Sigmoid colon (tissue), 7 donors: ENCODE results near the gene ACLY. TPM values are rescaled to one million over a fixed set of nuclear protein-coding genes. Genes with fewer than 3 reads are reported as not detected.

Source experiments
- DNase-seq: peaks from one replicate; pipeline ENCODE4 v3.0.0-alpha.2; 2019
- H3K27ac ChIP-seq, 4 donors: fragments of 200-600 bp; sonication (generic); one replicate each; pipeline ENCODE4 v1.5.1; 2016 to 2019; ENCODE audit warnings: mild to moderate bottlenecking in 1 of 4
- H3K27me3 ChIP-seq, 3 donors: fragments of 200-600 bp; sonication (generic); one replicate each; pipeline ENCODE4 v1.5.1; 2019; ENCODE audit warnings: mild to moderate bottlenecking in 1 of 3
- H3K36me3 ChIP-seq, 4 donors: fragments of 200-600 bp; sonication (generic); one replicate each; pipeline ENCODE4 v1.5.1; 2016 to 2019
- H3K4me1 ChIP-seq, 4 donors: fragments of 200-600 bp; sonication (generic); one replicate each; pipeline ENCODE4 v1.5.1; 2017 to 2019
- H3K4me3 ChIP-seq, 4 donors: fragments of 200-600 bp; sonication (generic); one replicate each; pipeline ENCODE4 v1.5.1; 2017 to 2019; ENCODE audit warnings: mild to moderate bottlenecking in 2 of 4, moderate library complexity in 1 of 4
- H3K9me3 ChIP-seq, 4 donors: fragments of 200-600 bp in 3 of 4; sonication (generic) in 3 of 4; one replicate each; pipeline versions ENCODE4 v1.5.1 to v1.6.1; 2013 to 2019
- EP300 ChIP-seq, 4 donors: sonication (generic); formaldehyde crosslinking; IDR thresholded peaks; one replicate each; pipeline ENCODE4 v1.6.1; 2017; ENCODE audit warnings: antibody characterized with exemption in 4 of 4
- POLR2A ChIP-seq, 2 donors: fragments of 450-650 bp; IDR thresholded peaks; one replicate each; pipeline ENCODE4 v1.6.1; 2016; ENCODE audit warnings: antibody characterized with exemption in 2 of 2, mild to moderate bottlenecking in 2 of 2, moderate library complexity in 2 of 2
- POLR2AphosphoS5 ChIP-seq, 4 donors: sonication (generic); formaldehyde crosslinking; IDR thresholded peaks; one replicate each; pipeline ENCODE4 v1.6.1; 2017; ENCODE audit warnings: antibody characterized with exemption in 4 of 4
- WGBS, 2 donors: extraction: QIAGEN DNeasy Blood & Tissue Kit; methylation state at CpG; one replicate each; pipeline ENCODE4 v1.1.7; 2013; 5-methylcytosine and 5-hydroxymethylcytosine counted together
- intact Hi-C: fragments of 100-400 bp; cut with DNase I; formaldehyde crosslinking; loops from one replicate; pipeline ENCODE4 v1.15.1; 2023
- polyA plus RNA-seq, 3 donors: library from polyadenylated mRNA; stranded (reverse); fragments of 200-250 nt; gene quantifications; one replicate each; pipeline ENCODE4 v1.2.3, GENCODE V29; 2013
- total RNA-seq, 4 donors: library from RNA; depleted of rRNA; stranded (reverse); fragments of >200 nt; gene quantifications; one replicate each; pipeline ENCODE4 v1.1.0, GENCODE V29; 2016
- TF ChIP-seq, protein P1 (sequence below), 4 experiments: fragments of 450-650 bp in 3 of 4; fragments of 200-600 bp in 1 of 4; IDR thresholded peaks; one replicate each; pipeline ENCODE4 v1.5.1; 2016 to 2019; ENCODE audit warnings: antibody characterized with exemption in 4 of 4, mild to moderate bottlenecking in 3 of 4, moderate library complexity in 2 of 4
- donor health status: healthy with polysubstance abuse.
- donor health status: Bipolar disorder and iron deficiency.
- donor health status: healthy.

ACLY gene
- total and polyA plus RNA-seq, 7 donors = 27.0 to 56.2 (median 41.0) TPM

DNA sequence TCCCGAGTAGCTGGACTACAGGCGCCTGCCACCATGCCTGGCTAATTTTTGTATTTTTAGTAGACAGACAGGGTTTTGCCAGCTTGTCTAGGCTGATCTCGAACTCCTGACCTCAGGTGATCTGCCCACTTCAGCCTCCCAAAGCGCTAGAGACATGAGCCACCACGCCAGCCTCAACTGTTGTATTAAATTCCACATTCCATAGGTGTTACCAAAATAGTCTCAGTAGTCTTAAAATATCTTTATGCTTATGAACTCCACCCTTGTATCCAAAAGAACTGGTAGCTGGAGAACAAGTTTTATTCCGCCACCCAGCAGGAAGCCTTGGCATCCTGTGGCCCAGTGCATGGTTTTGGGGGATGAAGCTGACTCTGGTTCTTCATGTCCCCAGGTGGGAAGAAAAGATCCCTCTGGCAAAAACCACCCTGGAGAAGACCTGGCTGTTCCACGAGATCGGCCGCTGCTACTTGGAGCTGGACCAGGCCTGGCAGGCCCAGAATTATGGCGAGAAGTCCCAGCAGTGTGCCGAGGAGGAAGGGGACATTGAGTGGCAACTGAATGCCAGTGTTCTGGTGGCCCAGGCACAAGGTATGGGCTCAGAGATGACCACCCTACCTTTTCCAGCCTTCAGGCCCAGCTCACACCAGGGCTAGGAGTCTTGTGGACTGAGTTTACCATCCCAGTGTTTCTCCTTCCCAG lies 30.2 kb upstream of the ACLY start:
- no peak for DNase-seq
- TF ChIP-seq, protein P1, sequence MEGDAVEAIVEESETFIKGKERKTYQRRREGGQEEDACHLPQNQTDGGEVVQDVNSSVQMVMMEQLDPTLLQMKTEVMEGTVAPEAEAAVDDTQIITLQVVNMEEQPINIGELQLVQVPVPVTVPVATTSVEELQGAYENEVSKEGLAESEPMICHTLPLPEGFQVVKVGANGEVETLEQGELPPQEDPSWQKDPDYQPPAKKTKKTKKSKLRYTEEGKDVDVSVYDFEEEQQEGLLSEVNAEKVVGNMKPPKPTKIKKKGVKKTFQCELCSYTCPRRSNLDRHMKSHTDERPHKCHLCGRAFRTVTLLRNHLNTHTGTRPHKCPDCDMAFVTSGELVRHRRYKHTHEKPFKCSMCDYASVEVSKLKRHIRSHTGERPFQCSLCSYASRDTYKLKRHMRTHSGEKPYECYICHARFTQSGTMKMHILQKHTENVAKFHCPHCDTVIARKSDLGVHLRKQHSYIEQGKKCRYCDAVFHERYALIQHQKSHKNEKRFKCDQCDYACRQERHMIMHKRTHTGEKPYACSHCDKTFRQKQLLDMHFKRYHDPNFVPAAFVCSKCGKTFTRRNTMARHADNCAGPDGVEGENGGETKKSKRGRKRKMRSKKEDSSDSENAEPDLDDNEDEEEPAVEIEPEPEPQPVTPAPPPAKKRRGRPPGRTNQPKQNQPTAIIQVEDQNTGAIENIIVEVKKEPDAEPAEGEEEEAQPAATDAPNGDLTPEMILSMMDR (IDR thresholded peaks at IDR 0.05) = no peak
- no peak for TF ChIP-seq POLR2A (IDR thresholded peaks at IDR 0.05)
- TF ChIP-seq EP300 (IDR thresholded peaks at IDR 0.05) = no peak
- Histone ChIP-seq H3K36me3 (peaks cover 0 to under 1% (median 0%) of the 10 kb centered on the region in 4 donors), H3K9me3 (no peaks in the 10 kb centered on the region), H3K4me1 (no peaks in the 10 kb centered on the region), H3K4me3 (no peak overlapping the region), H3K27me3 (no peaks in the 10 kb centered on the region), H3K27ac (no peak overlapping the region)
- WGBS, 2 donors = 85 to 88% methylated on average over 11 of the region's 11 CpGs
- intact Hi-C loops = no loop called here

DNA sequence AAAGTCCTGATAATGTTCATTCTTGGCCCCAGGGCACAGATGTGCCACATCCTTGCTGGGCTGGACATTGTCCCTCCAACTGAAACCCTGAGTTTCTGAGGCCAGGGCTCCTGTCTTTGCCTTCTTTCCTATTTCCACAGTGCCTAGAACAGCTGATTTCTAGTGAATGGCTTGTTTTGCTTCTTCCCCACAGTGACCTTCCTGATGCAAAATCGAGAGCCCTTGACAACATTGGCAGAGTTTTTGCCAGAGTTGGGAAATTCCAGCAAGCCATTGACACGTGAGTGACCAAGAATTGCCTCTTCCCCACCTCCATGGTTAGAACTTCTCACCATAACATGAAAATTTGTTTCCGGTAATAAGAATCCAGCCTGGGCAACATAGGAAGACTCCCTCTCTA lies 26.2 kb upstream of the ACLY start:
- TF ChIP-seq, protein P1 (IDR thresholded peaks at IDR 0.05) = no peak
- no peak for TF ChIP-seq POLR2A (IDR thresholded peaks at IDR 0.05)
- no peak for TF ChIP-seq EP300 (IDR thresholded peaks at IDR 0.05)
- TF ChIP-seq POLR2AphosphoS5 (IDR thresholded peaks at IDR 0.05) = no peak
- intact Hi-C loops = no loop called here
- no peak for DNase-seq
- no peaks in the 10 kb centered on the region for H3K9me3 ChIP-seq
- 82 to 83% methylated on average over 3 of the region's 3 CpGs for WGBS, 2 donors
- no peak overlapping the region for H3K4me3 ChIP-seq
- no peaks in the 10 kb centered on the region for H3K4me1 ChIP-seq
- no peaks in the 10 kb centered on the region for H3K36me3 ChIP-seq
- no peaks in the 10 kb centered on the region for H3K27me3 ChIP-seq
- H3K27ac ChIP-seq = no peak overlapping the region

- no peak for DNase-seq
- intact Hi-C loops = no loop called here
- H3K27me3 ChIP-seq = no peaks in the 10 kb centered on the region
- no peaks in the 10 kb centered on the region for H3K4me1 ChIP-seq
- no peak for TF ChIP-seq EP300 (IDR thresholded peaks at IDR 0.05)
- TF ChIP-seq, protein P1 (IDR thresholded peaks at IDR 0.05) = no peak
- no peak for TF ChIP-seq POLR2A (IDR thresholded peaks at IDR 0.05)
- no peak for TF ChIP-seq POLR2AphosphoS5 (IDR thresholded peaks at IDR 0.05)
- no peak overlapping the region for H3K27ac ChIP-seq
- H3K9me3 ChIP-seq = no peaks in the 10 kb centered on the region
- no peaks in the 10 kb centered on the region for H3K36me3 ChIP-seq
- WGBS, 2 donors = 94 to 95% methylated on average over 3 of the region's 3 CpGs
- no peak overlapping the region for H3K4me3 ChIP-seq
These were observed 24.7 kb upstream of the ACLY start for GRCh38 chr17:41943492-41943891.

GRCh38 chr17:41942626-41943373 lies 24.0 kb upstream of the ACLY start:
- Histone ChIP-seq H3K4me1 (no peaks in the 10 kb centered on the region), H3K27me3 (no peaks in the 10 kb centered on the region), H3K27ac (no peak overlapping the region), H3K36me3 (no peaks in the 10 kb centered on the region), H3K9me3 (no peaks in the 10 kb centered on the region), H3K4me3 (no peak overlapping the region)
- intact Hi-C loops = no loop called here
- DNase-seq = no peak
- WGBS, 2 donors = 93 to 97% methylated on average over 8 of the region's 8 CpGs
- TF ChIP-seq POLR2A (IDR thresholded peaks at IDR 0.05) (no peak), POLR2AphosphoS5 (IDR thresholded peaks at IDR 0.05) (no peak), EP300 (IDR thresholded peaks at IDR 0.05) (no peak)
- TF ChIP-seq, protein P1 (IDR thresholded peaks at IDR 0.05) = no peak
